Activated T-helper 1 cell treated with Interleukin-2 at 50 U/mL for 16 hours (primary cell): ENCODE results near the gene NLRC5.
"Not testable (repeated sequence)": the region's sequence is repeated elsewhere in the genome, so short reads cannot be mapped to it uniquely, and the experiment has no call there.

ENCODE experiments used
- DNase-seq: peaks from one replicate; pipeline ENCODE4 v3.0.0-alpha.2; 2020; ENCODE audit warnings: low read depth

The NLRC5 gene

GRCh38 chr16:56964243-56965148, 24.9 kb upstream of the NLRC5 start:
- peak; percentile 88 for DNase-seq

GRCh38 chr16:56965149-56966092, 23.9 kb upstream of the NLRC5 start:
- no peak for DNase-seq

DNA sequence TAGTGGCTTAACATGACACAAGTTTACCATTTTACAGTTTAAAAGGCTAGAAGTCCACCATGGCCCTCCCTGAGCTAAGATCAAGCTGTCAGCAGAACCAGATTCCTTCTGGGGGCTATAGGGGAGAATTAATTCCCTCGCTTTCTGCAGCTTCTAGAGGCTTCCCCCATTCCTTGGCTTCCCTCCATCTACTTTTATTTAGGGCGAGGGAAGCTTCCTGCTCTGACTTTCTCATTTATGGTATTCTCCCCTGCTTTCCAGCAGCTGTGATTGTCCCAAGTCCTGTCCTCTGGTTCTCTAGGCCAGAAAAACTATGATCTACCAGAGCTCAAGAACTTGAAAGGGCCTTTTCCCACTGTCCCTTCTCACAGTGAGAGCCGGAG, 23.3 kb upstream of the NLRC5 start:
- DNase-seq, result no peak

- no peak for DNase-seq
These were observed 21.6 kb upstream of the NLRC5 start for GRCh38 chr16:56967733-56968132.

DNA sequence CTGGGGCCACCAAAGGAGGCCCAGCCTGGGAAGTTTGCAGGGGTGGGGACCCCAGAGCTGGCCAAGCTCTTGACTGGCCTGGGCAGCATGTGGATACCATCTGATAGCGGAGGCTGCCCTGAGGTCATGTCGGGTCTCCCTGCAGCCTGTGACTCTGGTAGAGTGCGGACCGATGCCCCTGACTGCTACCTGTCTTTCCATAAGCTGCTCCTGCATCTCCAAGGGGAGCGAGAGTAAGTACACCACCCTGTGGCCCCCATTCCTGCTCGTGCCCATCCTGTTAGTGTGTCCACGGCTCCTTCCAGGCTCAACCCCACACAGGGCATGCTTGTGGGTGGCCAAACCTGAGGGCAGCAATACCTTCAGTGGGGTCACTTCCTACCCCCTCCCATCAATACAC, 19.6 kb upstream of the NLRC5 start:
- no peak for DNase-seq

DNA sequence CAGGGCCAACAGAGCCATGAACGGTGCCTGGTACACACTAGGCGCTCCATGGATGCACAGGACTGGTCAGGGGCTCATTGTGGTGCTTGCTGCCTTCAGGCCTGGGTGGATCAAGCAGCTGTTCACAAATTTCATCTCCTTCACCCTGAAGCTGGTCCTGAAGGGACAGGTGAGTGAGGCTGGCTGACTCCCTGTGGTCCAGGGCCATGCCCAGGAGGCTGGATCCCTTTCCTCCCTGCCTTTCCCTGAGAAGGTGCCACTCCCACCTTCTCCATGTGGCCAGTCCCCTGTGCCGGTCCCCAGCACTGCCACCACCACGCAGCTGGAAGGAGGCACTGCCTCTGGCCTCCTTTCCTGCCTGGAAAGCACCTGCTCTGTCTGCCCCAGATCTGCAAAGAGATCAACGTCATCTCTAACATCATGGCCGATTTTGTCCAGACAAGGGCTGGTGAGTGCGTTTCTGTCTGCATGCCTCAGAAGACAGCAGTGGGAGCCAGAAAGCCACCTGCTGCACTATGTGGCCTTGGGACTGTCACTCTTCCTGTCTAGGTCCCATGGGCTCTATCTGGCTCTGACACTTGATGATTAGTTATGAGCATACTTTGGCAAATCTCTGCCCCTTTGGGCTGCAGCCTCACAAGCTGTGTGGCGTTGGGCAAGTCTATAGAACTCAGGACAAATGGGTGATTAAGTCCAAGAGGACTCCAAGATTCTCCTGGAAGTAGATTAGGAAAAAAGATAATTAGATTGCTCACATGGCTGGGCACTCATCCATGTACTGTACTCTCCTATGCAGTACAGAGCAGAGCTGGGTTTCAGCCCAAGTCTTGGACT, 18.2 kb upstream of the NLRC5 start:
- no peak for DNase-seq

GRCh38 chr16:56971768-56972043, 17.7 kb upstream of the NLRC5 start:
- DNase-seq, result no peak

DNA sequence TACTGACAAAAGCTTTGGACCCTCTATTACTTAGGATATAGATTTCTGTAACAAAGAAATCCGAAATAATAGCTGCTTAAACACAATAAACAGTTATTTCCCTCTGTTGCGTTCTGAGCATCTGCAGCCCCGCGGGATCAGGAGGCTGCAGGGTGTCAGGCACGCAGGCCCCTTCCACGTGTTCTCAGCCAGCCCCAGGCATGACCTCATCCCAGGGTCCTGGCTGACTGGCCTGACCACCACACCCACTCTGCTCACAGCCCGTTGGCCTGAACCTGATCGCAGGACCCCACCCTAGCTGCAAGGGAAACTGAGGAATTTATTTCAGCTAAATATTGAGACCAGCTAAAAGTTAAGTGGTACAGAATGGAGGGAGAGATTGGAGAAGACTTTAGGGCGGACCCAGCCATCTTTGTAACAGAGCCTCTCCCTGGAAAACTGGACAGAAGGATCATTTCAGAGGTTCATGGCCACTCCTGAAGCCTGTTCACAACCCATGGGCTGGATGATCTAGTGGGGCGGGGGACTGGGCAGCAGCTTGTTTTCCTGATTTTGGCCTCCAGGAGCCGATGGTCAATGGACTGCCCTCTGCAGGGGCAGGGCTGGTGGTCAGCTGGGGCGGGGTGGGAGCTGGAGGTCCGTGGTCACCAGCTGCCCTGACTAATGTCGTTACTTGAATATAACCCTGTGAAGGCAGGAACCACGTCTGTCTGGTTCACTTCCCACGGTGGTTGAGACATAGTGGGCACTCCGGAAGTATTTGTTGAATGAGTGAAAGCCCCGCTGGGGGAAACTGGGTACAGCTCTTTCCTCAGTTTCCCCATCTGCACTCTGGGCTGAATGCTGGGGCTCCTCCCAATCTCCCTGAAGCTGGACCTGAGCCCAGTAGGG, 16.7 kb upstream of the NLRC5 start:
- no peak for DNase-seq

- DNase-seq, result no peak
These were observed 16.1 kb upstream of the NLRC5 start for GRCh38 chr16:56973294-56973689.

GRCh38 chr16:56973899-56974298, 15.5 kb upstream of the NLRC5 start:
- DNase-seq, result not testable (repeated sequence)

GRCh38 chr16:56974549-56975300, 14.6 kb upstream of the NLRC5 start:
- DNase-seq, result no peak

- DNase-seq, result no peak
These were observed 13.6 kb upstream of the NLRC5 start for GRCh38 chr16:56975714-56976113.

- DNase-seq, result no peak
These were observed 12.1 kb upstream of the NLRC5 start for GRCh38 chr16:56977216-56977615.

DNA sequence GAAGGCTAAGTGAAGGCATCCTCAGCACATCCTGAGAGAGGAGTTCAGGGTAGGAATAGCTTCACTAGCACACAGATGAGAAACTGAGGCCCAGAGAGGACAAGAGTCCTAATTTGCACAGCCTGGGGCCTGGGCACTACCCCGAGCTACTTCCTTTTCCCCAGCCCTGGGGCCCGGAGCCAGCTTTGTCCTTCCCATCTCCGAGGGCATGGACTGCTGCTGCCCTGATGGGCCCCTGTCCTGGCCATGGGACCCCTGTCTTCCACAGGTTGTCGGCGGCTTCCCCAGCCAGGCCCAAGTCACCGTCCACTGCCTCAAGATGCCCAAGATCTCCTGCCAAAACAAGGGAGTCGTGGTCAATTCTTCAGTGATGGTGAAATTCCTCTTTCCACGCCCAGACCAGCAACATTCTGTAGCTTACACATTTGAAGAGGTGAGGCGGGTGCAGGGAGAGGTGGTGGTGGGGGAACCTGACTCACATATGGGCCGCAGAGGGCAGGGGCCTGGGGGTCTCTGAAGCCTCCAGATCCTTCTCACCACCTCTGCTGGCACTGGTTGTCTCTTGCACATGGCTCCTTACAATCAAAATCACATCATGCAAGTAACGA, 11.4 kb upstream of the NLRC5 start:
- no peak for DNase-seq

DNA sequence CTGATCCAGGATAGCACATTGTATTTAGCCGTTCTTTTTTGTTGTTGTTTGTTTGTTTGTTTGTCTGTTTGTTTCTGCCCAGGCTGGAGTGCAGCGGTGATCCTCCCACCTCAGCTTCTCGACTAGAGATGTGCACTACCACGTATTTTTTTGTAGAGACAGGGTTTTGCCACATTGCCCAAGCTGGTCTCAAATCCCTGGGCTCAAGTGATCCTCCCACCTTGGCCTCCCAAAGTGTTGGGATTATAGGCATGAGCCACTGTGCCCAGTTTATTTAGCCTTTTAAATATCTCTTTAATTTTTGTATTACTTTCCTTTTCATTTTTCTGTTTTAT, 9.2 kb upstream of the NLRC5 start:
- no peak for DNase-seq

GRCh38 chr16:56980792-56981724, 8.3 kb upstream of the NLRC5 start:
- no peak for DNase-seq

GRCh38 chr16:56981729-56982271, 7.6 kb upstream of the NLRC5 start:
- no peak for DNase-seq

DNA sequence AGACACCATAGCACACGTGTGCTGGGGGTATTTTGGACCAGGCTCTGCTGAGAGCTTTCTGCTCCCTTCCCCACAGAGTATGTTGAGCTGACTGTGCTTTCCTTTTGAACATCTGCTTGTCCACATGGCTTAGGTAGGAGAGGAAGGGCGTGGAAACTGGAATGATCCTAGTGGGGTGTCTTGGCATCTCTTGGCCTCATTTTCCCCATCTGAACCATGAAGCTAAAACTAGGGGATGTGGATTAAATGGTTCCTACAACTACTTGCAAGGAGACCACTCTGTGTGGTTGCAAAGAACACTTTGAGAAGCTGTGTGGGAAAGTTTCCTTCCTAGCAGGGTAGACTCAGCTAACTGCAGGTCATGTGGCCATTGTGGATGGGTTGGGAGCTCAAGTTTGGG, 6.7 kb upstream of the NLRC5 start:
- no peak for DNase-seq

- DNase-seq, result no peak
These were observed 6.1 kb upstream of the NLRC5 start for GRCh38 chr16:56983211-56983751.
